Measurements from ENCODE around the gene TRAPPC12. TPM values are rescaled to one million over a fixed set of nuclear protein-coding genes. Genes with fewer than 3 reads are reported as not detected.
A peak's percentile ranks its signal among the peaks of the same experiment; 100 is the strongest.

TRAPPC12 gene
- total RNA-seq, 2 donors from 2014 or later: 98.2 to 103 TPM

- peaks cover 7% of the 10 kb centered on the region for H3K4me1 Mint-ChIP-seq
- no peak overlapping the region for H3K27ac ChIP-seq (ENCODE audit: low read depth, low read length)
- DNase-seq: peak; percentile 42
- no peak overlapping the region for H3K9ac ChIP-seq (ENCODE audit: extremely low read depth, low read length, poor library complexity, severe bottlenecking)
- no peaks in the 10 kb centered on the region for H3K9me3 Mint-ChIP-seq
- H3K4me1 ChIP-seq (ENCODE audit: control insufficient read depth, insufficient read depth, low read length): no peaks in the 10 kb centered on the region
- no peaks in the 10 kb centered on the region for H3K27me3 ChIP-seq (ENCODE audit: control insufficient read depth, insufficient read depth, low read length, poor library complexity, severe bottlenecking)
- H3K27ac Mint-ChIP-seq: no peak overlapping the region
- H3K9me3 ChIP-seq (ENCODE audit: control insufficient read depth, low read length): no peaks in the 10 kb centered on the region
- H3K4me3 Mint-ChIP-seq: no peak overlapping the region
- H3K36me3 Mint-ChIP-seq (ENCODE audit: low read depth): peaks cover 55% of the 10 kb centered on the region
- WGBS, 2 experiments (ENCODE audit: insufficient coverage in 1 of 2, insufficient read length in 1 of 2): 94 to 98% methylated on average over 12 to 16 of the region's 16 CpGs
- no peak overlapping the region for H3K4me3 ChIP-seq (ENCODE audit: low read length)
- H3K36me3 ChIP-seq (ENCODE audit: control insufficient read depth, insufficient read depth, low read length): peaks cover 17% of the 10 kb centered on the region
- no peak for TF ChIP-seq CTCF (conservative IDR thresholded peaks at IDR 0.05)
- H3K27me3 Mint-ChIP-seq (ENCODE audit: insufficient read depth): no peaks in the 10 kb centered on the region
These were observed 71.0 kb downstream of the TRAPPC12 start for GRCh38 chr2:3450385-3451010.

GRCh38 chr2:3451169-3451568 lies 71.7 kb downstream of the TRAPPC12 start:
- no peaks in the 10 kb centered on the region for H3K9me3 ChIP-seq (ENCODE audit: control insufficient read depth, low read length)
- no peak overlapping the region for H3K4me3 ChIP-seq (ENCODE audit: low read length)
- peaks cover 12% of the 10 kb centered on the region for H3K36me3 ChIP-seq (ENCODE audit: control insufficient read depth, insufficient read depth, low read length)
- DNase-seq: no peak
- H3K27ac Mint-ChIP-seq: no peak overlapping the region
- H3K4me1 Mint-ChIP-seq: peaks cover 7% of the 10 kb centered on the region
- no peaks in the 10 kb centered on the region for H3K27me3 Mint-ChIP-seq (ENCODE audit: insufficient read depth)
- no peak for TF ChIP-seq CTCF (conservative IDR thresholded peaks at IDR 0.05)
- 88 to 92% methylated on average over 4 of the region's 4 CpGs for WGBS, 2 experiments (ENCODE audit: insufficient coverage in 1 of 2, insufficient read length in 1 of 2)
- H3K36me3 Mint-ChIP-seq (ENCODE audit: low read depth): peaks cover 55% of the 10 kb centered on the region
- H3K9me3 Mint-ChIP-seq: no peaks in the 10 kb centered on the region
- no peak overlapping the region for H3K9ac ChIP-seq (ENCODE audit: extremely low read depth, low read length, poor library complexity, severe bottlenecking)
- no peak overlapping the region for H3K4me3 Mint-ChIP-seq
- no peaks in the 10 kb centered on the region for H3K27me3 ChIP-seq (ENCODE audit: control insufficient read depth, insufficient read depth, low read length, poor library complexity, severe bottlenecking)
- H3K27ac ChIP-seq (ENCODE audit: low read depth, low read length): no peak overlapping the region
- no peaks in the 10 kb centered on the region for H3K4me1 ChIP-seq (ENCODE audit: control insufficient read depth, insufficient read depth, low read length)

- Histone ChIP-seq H3K4me1 (ENCODE audit: control insufficient read depth, insufficient read depth, low read length) (no peaks in the 10 kb centered on the region), H3K27me3 (ENCODE audit: control insufficient read depth, insufficient read depth, low read length, poor library complexity, severe bottlenecking) (no peaks in the 10 kb centered on the region), H3K27ac (ENCODE audit: low read depth, low read length) (no peak overlapping the region), H3K36me3 (ENCODE audit: control insufficient read depth, insufficient read depth, low read length) (peaks cover 15% of the 10 kb centered on the region), H3K9ac (ENCODE audit: extremely low read depth, low read length, poor library complexity, severe bottlenecking) (no peak overlapping the region), H3K4me3 (ENCODE audit: low read length) (no peak overlapping the region), H3K9me3 (ENCODE audit: control insufficient read depth, low read length) (no peaks in the 10 kb centered on the region)
- peak overlapping the region; percentile 22 for H3K27ac Mint-ChIP-seq
- H3K36me3 Mint-ChIP-seq (ENCODE audit: low read depth): peaks cover 56% of the 10 kb centered on the region
- H3K27me3 Mint-ChIP-seq (ENCODE audit: insufficient read depth): no peaks in the 10 kb centered on the region
- no peaks in the 10 kb centered on the region for H3K9me3 Mint-ChIP-seq
- H3K4me1 Mint-ChIP-seq: peaks cover 7% of the 10 kb centered on the region
- 89 to 90% methylated on average over 12 to 17 of the region's 17 CpGs for WGBS, 2 experiments (ENCODE audit: insufficient coverage in 1 of 2, insufficient read length in 1 of 2)
- no peak overlapping the region for H3K4me3 Mint-ChIP-seq
- no peak for TF ChIP-seq CTCF (conservative IDR thresholded peaks at IDR 0.05)
- peak; percentile 59 for DNase-seq
These were observed 72.6 kb downstream of the TRAPPC12 start for GRCh38 chr2:3451926-3452671.
